ENCODE measurements around the gene DDX42. TPM values are rescaled to one million over a fixed set of nuclear protein-coding genes. Genes with fewer than 3 reads are reported as not detected.
A peak's percentile ranks its signal among the peaks of the same experiment; 100 is the strongest.

DDX42 gene
- total and polyA plus RNA-seq, 9 of the 15 experiments (the other 6 are each of a cell fraction or from before 2014, with no cell fraction given), result 16.5 to 149 (median 87.6) TPM

DNA sequence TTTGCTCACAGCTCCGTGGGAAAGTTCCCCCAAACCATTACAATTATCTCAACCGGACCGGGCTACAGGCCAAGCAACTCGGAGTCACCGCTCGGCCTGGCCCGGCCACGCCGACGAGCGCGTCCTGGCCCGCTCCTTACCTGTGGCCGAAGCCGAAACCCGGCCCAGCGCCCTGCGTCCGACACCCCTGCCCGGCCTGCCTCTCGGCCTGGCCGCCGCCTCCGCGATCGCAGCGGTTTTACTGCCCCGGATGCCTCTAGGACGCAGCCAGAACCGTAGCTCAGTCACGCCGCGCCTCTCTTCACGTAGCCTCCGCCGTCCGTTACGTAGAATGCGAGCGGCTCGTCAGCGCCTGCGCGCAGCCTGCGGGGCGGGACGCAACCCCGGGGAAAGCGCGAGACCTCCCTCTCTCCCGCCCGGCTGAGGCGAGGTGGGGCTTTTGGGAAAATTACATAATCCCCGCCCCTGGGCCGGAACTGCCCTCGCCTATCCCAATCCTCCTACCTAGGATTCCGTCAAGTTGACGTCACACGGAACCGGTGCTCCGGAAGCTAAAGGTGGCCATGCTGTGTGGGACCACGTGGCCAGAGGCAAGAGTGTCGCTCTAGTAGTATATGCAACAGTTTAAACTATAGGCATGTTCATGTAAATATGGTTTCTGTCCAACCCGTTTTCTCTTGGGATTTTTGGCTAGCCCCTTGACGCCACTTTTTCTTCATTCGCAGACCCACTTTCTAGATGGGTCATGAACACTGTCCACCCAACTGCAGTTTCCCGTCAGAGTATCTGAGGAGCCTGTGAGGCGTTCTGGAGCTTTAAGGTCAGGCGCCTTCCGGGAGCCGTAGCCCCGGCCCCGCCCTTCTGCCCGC, 464 bp upstream of the DDX42 start, which contains the start of gene CCDC47 (continued):
- peak; percentile 79 for TF ChIP-seq POLR2B (IDR thresholded peaks at IDR 0.05; ENCODE audit: low read depth, partially characterized antibody)
- peak; percentile 93 for TF ChIP-seq TBP (optimal IDR thresholded peaks at IDR 0.05; ENCODE audit: low read depth, low read length)
- TF ChIP-seq POLR3A (IDR thresholded peaks at IDR 0.05; ENCODE audit: borderline replicate concordance, extremely low read depth, insufficient read depth, insufficient read length), result no peak
- TF ChIP-seq CHD2 (IDR thresholded peaks at IDR 0.05; ENCODE audit: low read depth, low read length), result peak; percentile 94
- TF ChIP-seq, protein P1, sequence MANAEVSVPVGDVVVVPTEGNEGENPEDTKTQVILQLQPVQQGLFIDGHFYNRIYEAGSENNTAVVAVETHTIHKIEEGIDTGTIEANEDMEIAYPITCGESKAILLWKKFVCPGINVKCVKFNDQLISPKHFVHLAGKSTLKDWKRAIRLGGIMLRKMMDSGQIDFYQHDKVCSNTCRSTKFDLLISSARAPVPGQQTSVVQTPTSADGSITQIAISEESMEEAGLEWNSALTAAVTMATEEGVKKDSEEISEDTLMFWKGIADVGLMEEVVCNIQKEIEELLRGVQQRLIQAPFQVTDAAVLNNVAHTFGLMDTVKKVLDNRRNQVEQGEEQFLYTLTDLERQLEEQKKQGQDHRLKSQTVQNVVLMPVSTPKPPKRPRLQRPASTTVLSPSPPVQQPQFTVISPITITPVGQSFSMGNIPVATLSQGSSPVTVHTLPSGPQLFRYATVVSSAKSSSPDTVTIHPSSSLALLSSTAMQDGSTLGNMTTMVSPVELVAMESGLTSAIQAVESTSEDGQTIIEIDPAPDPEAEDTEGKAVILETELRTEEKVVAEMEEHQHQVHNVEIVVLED (CRISPR knock-in tag; IDR thresholded peaks at IDR 0.05), result peak; percentile 82
- TF ChIP-seq SRSF1 (IDR thresholded peaks at IDR 0.05; ENCODE audit: low read depth, low read length), result peak; percentile 85; the same call in 1 of the 2 replicates
- TF ChIP-seq LEF1 (IDR thresholded peaks at IDR 0.05), result peak; percentile 53
- TF ChIP-seq ZC3H8 (IDR thresholded peaks at IDR 0.05), result no peak
- TF ChIP-seq RBFOX2 (IDR thresholded peaks at IDR 0.05; ENCODE audit: low read depth, low read length), result peak; percentile 99
- TF ChIP-seq, protein P2, sequence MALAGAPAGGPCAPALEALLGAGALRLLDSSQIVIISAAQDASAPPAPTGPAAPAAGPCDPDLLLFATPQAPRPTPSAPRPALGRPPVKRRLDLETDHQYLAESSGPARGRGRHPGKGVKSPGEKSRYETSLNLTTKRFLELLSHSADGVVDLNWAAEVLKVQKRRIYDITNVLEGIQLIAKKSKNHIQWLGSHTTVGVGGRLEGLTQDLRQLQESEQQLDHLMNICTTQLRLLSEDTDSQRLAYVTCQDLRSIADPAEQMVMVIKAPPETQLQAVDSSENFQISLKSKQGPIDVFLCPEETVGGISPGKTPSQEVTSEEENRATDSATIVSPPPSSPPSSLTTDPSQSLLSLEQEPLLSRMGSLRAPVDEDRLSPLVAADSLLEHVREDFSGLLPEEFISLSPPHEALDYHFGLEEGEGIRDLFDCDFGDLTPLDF (CRISPR knock-in tag; IDR thresholded peaks at IDR 0.05), result 0 out of 2 replicates have a peak, but pooled peaks have one; percentile 89
- TF ChIP-seq SMARCA4 (IDR thresholded peaks at IDR 0.05), result no peak
- TF ChIP-seq, protein P3, sequence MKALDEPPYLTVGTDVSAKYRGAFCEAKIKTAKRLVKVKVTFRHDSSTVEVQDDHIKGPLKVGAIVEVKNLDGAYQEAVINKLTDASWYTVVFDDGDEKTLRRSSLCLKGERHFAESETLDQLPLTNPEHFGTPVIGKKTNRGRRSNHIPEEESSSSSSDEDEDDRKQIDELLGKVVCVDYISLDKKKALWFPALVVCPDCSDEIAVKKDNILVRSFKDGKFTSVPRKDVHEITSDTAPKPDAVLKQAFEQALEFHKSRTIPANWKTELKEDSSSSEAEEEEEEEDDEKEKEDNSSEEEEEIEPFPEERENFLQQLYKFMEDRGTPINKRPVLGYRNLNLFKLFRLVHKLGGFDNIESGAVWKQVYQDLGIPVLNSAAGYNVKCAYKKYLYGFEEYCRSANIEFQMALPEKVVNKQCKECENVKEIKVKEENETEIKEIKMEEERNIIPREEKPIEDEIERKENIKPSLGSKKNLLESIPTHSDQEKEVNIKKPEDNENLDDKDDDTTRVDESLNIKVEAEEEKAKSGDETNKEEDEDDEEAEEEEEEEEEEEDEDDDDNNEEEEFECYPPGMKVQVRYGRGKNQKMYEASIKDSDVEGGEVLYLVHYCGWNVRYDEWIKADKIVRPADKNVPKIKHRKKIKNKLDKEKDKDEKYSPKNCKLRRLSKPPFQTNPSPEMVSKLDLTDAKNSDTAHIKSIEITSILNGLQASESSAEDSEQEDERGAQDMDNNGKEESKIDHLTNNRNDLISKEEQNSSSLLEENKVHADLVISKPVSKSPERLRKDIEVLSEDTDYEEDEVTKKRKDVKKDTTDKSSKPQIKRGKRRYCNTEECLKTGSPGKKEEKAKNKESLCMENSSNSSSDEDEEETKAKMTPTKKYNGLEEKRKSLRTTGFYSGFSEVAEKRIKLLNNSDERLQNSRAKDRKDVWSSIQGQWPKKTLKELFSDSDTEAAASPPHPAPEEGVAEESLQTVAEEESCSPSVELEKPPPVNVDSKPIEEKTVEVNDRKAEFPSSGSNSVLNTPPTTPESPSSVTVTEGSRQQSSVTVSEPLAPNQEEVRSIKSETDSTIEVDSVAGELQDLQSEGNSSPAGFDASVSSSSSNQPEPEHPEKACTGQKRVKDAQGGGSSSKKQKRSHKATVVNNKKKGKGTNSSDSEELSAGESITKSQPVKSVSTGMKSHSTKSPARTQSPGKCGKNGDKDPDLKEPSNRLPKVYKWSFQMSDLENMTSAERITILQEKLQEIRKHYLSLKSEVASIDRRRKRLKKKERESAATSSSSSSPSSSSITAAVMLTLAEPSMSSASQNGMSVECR (CRISPR knock-in tag; IDR thresholded peaks at IDR 0.05), result peak; percentile 81; the same call in 1 of the 2 replicates
- peak; percentile 67; the same call in 1 of the 2 replicates for TF ChIP-seq GTF2E2 (tag; IDR thresholded peaks at IDR 0.05)
- TF ChIP-seq CEBPB (tag; IDR thresholded peaks at IDR 0.05), result peak; percentile 94
- TF ChIP-seq LARP7 (IDR thresholded peaks at IDR 0.05), result no peak
- TF ChIP-seq SP1 (CRISPR knock-in tag; IDR thresholded peaks at IDR 0.05), result peak; percentile 95
- TF ChIP-seq SRSF9 (IDR thresholded peaks at IDR 0.05; ENCODE audit: borderline replicate concordance, low read depth, low read length), result no peak
- no peak for TF ChIP-seq PHTF2 (CRISPR knock-in tag; IDR thresholded peaks at IDR 0.05)
- no peak for TF ChIP-seq ZKSCAN3 (CRISPR knock-in tag; IDR thresholded peaks at IDR 0.05)
- no peak for TF ChIP-seq SNIP1 (IDR thresholded peaks at IDR 0.05; ENCODE audit: low read depth)
- peak; percentile 99 for TF ChIP-seq ATF7 (IDR thresholded peaks at IDR 0.05)
- no peak for TF ChIP-seq ZNF212 (CRISPR knock-in tag; IDR thresholded peaks at IDR 0.05)
- no peak for TF ChIP-seq FOXM1 (IDR thresholded peaks at IDR 0.05; ENCODE audit: low read depth)
- 0 out of 2 replicates have a peak, but pooled peaks have one; percentile 50 for TF ChIP-seq FOXM1 (CRISPR knock-in tag; IDR thresholded peaks at IDR 0.05; ENCODE audit: low read depth)
